Stimulated activated naive CD4-positive, alpha-beta T cell (primary cell): Measurements from ENCODE around the gene HIVEP3.

Experiments used
- DNase-seq, 6 experiments: peaks; one replicate each; lab custom pipeline; 2025; lab: John Stamatoyannopoulos, UW

Gene HIVEP3

GRCh38 chr1:41533016-41533730, 385.5 kb downstream of the HIVEP3 start:
- DNase-seq = no peak

GRCh38 chr1:41532206-41532975, 386.3 kb downstream of the HIVEP3 start:
- no peak for DNase-seq

GRCh38 chr1:41530411-41530810, 388.3 kb downstream of the HIVEP3 start:
- no peak for DNase-seq

- DNase-seq = no peak
Observed at GRCh38 chr1:41529621-41530395, 388.9 kb downstream of the HIVEP3 start.

GRCh38 chr1:41528726-41529605, 389.8 kb downstream of the HIVEP3 start:
- DNase-seq = no peak

- DNase-seq = no peak
Observed at GRCh38 chr1:41528106-41528505, 390.6 kb downstream of the HIVEP3 start.

GRCh38 chr1:41526956-41527561, 391.7 kb downstream of the HIVEP3 start:
- no peak for DNase-seq

GRCh38 chr1:41525891-41526587, 392.7 kb downstream of the HIVEP3 start:
- DNase-seq = no peak

GRCh38 chr1:41524676-41525675, 393.7 kb downstream of the HIVEP3 start:
- no peak for DNase-seq

GRCh38 chr1:41523949-41524675, 394.6 kb downstream of the HIVEP3 start:
- no peak for DNase-seq

- DNase-seq = no peak
Observed at GRCh38 chr1:41523071-41523470, 395.7 kb downstream of the HIVEP3 start.

GRCh38 chr1:41521766-41522165, 397.0 kb downstream of the HIVEP3 start:
- DNase-seq = no peak

- no peak for DNase-seq
Observed at GRCh38 chr1:41520951-41521752, 397.6 kb downstream of the HIVEP3 start.

- DNase-seq = no peak
Observed at GRCh38 chr1:41519667-41520066, 399.1 kb downstream of the HIVEP3 start.

- DNase-seq = no peak
Observed at GRCh38 chr1:41518471-41518870, 400.3 kb downstream of the HIVEP3 start.

- DNase-seq = no peak
Observed at GRCh38 chr1:41517062-41517438, 401.7 kb downstream of the HIVEP3 start.

GRCh38 chr1:41516168-41517061, 402.3 kb downstream of the HIVEP3 start:
- peak in 5 of 6 experiments; percentile 7 to 50 (median 27) for DNase-seq
